HG03108 (cell line): Measurements from ENCODE around the gene MACROD1.
"Not testable (repeated sequence)": the region's sequence is repeated elsewhere in the genome, so short reads cannot be mapped to it uniquely, and the experiment has no call there.

Experiments used
- ATAC-seq: cut with Tn5 transposase; IDR thresholded peaks from one replicate; pipeline ENCODE4 v1.9.1; 2021; ENCODE audit warnings: moderate library complexity; ENCODE audit not compliant: unreplicated experiment

The MACROD1 gene

DNA sequence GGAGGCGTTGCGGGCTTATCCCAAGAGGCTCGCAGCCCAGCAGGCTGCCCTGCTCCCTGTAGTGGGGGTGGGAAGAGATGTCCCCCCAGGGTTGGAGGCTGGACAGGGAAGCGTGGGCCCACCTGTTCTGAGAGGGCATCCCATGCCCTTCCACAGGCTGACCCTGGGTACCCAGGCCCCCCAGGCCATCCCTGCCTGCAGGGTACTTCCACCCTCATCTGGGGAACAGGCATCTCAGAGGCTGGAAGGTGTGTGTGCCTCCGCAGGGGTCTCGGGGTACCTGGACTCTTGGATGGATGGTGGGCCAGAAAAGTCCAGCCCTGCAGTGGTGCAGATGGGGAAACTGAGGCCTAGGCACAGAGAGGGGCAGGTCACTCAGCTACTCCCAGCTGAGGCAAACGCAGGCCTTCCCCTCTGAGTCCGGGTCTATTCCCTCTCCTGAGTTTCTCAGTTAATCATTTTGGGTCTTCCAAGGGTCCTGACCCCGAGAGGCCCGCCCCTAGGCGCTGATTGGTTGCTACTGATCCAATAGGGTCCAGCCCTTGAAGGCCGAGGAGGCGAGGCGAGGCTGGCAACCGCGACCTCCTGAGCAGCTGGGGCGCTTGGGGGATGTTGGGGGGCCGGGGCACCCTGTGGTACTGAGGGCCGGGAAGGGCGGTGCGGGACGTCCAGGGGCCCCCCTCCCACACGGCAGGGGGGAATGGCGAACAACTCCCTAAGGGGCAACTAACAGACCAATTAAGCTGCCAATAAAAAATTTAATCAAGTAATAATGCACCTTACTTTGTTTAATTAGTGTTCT is 106.4 kb downstream of the MACROD1 start:
- no peak for ATAC-seq

DNA sequence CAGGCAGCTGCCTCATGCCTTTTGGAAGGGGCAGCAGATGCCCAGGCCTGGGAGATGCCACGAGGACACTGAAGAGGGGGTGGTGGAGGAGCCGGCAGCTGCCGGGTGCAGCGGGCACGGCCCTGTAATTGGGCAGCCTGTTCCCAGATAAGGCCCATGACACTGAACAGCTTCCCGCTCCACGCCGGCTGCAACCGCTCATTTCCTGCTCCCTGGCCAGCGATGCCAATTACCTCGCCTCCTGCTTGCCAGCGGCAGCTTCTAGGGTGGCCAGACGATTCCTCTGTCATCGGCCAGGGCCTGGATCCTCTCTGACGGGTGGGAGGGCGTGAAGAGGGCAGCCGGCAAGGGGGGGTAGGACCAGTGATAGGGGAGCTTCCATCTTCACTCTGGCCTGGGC is 107.4 kb downstream of the MACROD1 start:
- no peak for ATAC-seq

DNA sequence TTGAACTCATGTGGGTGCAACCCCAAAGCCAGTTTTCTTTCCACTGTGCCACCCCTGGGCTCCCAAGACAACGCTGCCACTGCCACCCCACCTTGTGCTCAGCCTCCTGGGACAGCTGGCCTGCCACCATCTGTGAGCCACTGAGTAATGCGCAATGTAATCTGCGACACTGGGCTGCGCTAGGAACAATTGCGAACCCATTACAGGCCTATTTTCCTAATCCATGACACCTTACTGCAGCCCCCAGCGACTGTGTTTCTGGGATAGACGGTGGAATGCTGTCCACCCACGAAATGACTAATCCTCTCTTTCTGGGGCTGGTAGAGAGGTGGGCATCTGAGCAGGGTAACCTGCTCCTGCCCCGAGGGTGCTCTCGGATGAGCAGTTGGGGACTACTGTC is 108.0 kb downstream of the MACROD1 start:
- no peak for ATAC-seq

DNA sequence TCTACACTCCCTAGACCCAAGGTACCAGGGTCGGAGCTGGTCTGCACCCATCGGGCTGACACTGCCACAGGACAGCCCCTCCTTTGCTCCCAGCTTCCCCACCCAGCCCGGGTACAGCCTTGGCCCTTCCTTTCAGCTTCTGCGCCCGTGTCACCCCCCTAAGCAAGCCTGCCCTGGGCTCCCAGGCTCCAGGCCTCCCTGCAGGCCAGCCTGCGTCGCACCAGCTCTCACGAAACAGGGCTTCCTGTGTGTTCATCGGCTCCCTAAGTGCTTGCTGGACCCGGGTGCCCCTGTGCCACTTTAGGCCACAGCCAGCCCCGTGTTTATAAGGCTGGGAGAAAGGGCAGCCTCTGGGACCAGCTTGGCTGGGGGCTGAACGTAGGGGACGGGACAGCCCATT is 109.1 kb downstream of the MACROD1 start:
- no peak for ATAC-seq

DNA sequence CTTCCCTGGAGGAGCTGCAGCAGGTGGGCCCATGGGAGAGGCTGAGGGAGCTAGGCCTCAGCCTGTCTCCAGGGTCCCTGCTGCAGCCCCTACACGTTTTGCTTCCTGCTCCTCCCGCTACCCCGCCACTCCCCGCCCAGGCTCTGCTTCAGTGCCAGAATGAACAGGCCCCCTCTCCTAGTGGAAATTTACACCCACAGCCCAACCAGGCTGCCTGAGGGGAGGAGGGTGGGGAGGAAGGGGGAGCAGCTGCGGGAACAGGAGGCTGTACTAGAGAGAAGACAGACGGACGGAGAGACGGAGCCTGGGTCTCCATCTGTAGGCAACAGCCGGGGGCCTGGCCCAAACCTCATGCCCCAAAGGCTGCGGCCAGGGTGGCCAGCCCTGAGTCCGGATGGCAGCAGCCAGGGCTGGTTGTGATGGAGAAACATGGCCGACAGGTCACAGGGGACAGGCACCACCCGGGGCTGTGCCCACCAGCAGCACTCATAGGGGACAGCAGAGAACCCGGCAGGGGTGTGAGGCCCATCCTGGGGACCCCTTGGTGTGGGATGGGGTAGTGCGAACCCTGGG is 109.6 kb downstream of the MACROD1 start:
- ATAC-seq, result no peak

DNA sequence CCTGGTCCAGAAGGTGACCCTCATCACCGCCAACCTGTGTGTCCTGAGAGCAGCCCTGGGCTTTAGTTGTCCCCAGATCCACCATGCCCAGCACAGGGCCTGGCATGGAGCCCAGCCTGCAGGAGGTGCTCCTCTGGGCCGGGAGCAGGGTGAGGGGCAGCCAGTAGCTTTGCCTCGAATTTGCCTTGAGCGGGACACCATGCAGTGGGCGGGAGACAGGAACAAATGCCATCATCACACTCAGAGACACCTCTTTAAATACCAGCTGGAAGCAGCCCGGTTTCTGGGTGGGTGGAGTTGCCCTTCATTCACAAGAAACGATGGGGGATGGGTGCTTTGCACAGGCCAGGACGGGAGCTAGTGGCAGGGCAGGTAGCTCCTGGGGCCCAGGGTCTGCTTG is 110.8 kb downstream of the MACROD1 start:
- no peak for ATAC-seq

DNA sequence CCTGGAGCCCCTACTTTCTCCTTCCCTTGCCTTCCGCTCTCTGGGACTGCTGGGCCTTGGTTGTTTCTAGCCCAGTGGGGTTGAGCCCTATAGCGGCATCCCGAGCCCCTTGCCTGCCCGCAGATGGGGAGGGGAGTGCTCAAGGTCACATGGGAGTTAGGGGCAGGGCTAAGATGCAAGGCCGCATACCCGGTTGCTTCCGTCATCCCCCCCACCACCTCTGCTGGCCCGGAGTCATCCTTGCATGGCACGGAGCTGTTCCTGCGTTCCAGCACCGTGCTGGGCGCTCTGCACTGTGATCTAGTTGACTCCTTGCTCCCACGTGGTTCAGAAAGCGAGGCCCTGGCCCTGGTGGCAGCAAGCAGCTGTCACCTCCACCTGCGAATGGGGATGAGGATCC is 112.2 kb downstream of the MACROD1 start:
- no peak for ATAC-seq

DNA sequence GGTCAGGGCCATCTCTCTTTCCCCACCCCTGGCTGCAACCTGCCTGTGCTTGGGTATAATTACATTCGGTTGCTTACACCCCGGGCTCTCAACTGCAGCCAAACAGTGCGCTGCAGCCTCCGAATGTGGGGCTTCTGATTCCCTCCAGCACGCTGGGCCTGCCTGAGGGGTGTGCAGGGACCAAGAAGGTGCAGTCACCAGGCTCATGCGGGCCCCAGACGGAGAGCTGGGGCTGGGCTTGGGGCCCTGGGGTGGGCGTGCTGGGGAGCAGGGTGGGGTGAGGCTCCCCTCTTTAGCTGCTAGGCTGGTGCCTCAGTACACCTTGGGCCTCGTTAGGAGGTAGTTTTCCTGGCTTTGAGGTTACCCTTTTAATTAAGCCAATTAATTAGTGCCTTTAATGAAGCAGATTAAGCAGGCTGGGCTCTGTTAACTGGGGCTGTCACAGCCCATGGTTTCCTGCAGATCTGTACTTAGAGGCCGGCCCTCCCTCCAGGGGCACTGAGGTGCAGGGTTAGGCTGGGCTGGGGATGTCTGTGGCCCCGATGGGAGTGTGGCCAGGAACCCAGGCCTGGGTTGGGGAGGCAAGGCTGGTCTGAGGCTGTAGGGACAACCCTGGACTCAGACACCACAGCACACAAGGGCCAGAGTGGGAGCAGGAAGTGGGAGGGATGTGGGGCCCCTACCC is 112.8 kb downstream of the MACROD1 start:
- ATAC-seq, result no peak

DNA sequence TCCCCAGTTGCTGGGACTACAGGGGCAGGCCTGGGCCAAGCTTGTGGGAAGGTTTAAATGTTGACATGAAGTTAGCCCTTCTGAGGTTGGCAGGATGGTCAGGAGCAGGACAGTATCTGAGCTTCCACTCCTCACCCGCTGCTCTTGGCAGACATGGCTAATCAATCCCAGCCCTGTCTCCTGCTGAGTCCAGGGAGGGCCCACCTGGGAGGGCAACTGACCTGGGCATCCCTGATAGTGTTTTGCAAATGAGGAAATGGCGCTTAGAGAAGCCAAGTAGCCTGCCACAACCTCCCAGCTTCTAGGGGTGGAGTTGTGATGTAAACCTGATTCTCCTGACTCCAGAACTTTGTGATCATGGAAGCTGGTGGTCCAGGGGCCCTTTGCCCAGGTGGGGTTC is 113.5 kb downstream of the MACROD1 start:
- no peak for ATAC-seq

DNA sequence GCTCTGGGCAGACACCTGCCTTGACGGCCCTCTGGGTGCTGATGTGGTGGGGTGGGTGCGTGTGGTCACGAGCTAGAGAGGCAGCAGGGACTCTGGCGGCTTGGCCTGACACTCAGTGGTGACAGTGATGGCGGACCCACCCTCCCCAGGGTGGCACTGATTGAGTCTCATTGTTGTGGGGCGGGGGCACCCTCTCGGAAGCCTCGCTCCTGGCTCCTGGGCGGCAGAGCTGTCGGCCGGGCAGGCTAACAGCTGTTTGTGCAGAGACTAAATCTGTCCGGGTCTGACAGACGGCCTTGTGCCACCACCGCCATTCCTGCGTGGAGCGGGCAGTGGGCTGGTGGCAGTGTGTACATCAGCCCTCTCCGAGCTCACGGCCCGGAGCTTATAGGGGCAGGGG is 114.6 kb downstream of the MACROD1 start:
- ATAC-seq, result no peak

DNA sequence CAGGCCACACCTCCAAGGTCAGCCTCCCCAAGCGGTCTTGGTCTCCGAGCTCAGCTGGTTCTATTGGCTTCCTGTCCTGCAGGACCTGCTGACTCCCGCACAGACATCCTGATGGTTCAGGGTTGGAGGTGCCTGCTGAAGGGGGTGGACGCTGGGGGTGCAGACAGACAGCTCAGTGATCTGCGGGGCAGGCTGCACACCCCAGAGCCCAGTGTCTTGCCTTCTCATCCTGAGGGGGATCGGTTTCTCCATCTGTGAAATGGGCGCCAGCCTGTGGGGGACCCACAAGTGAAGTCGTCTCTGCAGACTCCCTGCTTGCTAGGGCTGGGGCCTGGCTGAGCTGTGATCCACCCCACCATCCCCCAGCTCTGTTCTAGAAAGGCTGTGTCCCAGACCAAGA is 116.4 kb downstream of the MACROD1 start:
- ATAC-seq, result no peak

DNA sequence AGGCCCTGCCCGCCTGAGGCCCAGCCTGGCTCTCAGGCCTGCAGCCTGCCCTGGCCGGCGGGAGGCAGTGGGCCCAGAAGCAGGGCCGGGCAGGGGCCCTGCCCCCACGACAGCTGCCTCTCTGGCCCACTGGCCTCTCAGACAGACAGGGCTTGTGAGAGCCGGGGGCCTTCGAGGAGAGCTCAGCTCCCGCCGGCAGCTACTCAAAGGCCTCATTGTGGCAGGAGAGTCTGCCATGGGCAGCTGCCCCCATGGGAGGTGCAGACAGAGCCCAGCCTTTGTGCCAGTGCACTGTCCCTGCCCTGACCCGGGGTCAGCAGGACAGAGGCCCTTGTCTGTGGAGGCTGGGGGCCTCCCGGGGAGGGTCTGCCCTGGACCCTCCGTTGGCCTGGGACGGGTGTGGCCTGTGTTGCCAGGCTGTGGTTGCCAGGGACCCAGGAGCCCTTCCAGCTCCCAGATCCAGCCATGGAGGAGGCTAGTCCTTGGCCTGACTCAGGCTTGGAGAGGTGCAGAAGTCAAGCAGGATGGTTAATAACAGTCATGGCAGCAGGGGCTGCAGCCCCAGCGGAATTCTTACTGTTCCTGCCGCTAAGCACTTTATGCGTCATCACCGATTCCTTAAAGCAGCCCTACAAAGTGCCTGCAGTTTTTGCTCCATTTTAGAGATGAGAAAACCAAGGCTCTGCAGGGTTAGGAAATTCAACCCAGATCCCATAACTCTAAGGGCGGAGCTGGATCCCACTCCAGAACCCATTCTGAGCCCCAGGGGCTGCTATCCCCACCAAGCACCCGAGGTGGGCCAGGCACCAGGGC is 117.7 kb downstream of the MACROD1 start:
- ATAC-seq, result no peak

DNA sequence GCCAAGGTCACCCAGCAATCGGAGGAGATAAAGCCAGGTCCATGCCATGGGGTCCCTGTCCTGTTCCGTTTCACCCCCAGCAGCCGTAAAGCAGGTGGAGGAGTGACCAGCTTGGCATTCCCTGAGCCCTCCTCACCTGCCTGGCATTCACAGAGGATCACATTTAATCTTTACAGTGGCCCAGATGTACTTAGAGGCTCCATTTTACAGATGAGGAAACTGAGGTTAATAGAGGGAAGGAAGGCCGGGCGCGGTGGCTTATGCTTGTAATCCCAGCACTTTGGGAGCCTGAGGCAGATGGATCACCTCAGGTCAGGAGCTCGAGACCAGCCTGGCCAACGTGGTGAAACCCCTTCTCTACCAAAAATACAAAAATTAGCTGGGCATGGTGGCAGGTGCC is 118.5 kb downstream of the MACROD1 start:
- not testable (repeated sequence) for ATAC-seq

DNA sequence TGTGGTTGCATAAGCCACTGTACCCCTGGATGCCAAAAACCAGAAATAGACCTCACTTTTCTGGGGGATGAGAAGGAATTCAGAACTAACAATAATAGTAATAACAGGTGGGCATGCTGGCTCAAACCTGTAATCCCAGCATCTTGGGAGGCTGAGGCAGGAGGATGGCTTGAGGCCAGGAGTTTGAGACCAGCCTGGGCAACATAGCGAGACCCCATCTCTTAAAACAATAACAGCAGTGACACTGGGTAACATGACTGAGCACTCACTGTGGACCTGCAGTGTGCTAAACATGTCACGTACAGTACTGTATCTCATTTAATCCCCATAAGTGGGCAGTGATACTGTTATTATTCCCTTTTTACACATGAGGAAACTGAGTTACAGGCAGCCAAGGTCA is 120.2 kb downstream of the MACROD1 start:
- no peak for ATAC-seq

DNA sequence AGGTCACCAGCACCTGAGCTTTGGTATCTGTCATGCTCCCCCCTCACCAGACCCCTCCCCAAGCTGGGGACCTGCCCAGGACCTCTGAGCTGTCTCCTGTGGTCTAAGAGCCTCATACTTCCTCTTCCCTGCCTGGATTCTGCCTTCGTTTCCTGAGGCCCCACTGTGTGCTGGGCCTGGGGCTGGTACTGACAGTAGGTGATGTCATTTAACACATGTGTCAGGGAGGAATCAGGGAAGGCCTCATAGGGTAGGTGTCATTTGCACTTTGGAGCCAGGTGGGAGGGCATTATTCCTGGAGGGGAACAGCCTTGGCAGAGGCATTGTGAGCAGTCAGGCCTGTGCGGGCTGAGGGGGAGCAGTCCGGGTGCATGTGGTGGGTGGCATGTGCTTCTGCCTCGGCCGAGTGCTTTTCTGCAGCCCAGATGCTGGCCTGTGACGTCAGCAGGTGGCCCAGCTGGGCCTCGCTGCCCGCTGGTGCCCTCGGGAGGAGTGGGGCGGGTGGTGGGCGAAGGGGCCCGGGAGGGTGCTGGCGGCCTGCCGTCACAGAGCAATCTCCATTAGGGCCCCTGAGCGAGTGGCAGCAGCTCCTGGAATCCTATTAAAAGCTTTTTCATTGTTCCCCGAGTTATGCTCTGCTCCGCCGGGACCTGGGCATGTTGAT is 121.1 kb downstream of the MACROD1 start:
- no peak for ATAC-seq

DNA sequence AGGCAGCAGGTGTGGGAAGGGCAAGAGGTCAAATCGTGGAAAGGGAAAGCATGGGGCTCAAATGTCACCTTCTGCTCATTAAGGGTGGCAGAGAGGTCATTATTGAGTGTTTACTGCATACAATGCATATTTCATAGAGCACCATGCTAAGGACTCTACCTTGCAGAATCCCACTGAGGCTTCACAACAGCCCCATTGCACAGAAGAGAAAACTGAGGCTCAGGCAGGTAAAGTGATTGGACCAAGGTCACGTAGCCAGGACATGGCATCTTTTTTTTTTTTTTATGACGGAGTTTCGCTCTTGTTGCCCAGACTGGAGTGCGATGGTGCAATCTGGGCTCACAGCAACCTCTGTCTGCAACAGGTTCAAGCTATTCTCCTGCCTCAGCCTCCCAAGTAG is 122.4 kb downstream of the MACROD1 start:
- ATAC-seq, result no peak

DNA sequence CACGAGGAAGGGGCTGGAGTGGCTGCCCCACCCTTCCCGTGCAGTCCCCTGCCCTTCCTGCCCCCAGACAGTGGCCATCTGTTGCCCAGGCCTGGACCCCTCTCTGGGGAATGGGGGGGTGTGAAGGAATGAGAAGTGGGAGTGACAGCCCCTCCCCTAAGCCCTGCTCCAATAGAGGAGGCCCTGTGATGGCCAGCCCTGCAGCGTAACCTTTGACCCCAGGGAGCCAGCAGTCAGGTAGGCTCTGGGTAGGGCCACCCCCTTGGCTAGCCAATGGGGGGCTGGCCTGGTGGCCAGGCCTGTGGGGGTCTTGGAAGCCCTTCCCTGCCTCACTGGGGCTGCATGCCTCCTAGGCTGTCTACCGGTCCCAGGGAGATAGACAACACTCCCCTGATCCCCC is 123.6 kb downstream of the MACROD1 start:
- no peak for ATAC-seq

DNA sequence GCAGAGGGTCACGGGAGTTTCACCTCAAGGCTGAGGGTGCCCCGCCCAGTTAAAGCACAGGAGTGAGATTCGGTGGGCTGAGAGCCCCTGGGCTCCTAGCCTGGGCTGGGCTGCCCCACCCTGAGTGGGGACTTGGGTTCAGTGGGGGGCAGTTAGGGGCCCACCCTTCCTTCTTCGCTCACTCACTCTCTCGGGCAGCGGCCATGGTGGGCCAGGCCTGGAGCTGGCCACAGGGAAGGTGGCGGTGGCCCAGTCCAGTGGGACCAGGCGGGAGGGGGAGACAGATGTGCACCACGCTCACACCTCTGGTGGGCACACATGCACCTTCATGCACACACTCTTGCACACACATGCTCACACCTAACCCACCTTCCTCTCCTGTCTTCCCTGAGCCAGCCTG is 124.1 kb downstream of the MACROD1 start:
- ATAC-seq, result no peak

DNA sequence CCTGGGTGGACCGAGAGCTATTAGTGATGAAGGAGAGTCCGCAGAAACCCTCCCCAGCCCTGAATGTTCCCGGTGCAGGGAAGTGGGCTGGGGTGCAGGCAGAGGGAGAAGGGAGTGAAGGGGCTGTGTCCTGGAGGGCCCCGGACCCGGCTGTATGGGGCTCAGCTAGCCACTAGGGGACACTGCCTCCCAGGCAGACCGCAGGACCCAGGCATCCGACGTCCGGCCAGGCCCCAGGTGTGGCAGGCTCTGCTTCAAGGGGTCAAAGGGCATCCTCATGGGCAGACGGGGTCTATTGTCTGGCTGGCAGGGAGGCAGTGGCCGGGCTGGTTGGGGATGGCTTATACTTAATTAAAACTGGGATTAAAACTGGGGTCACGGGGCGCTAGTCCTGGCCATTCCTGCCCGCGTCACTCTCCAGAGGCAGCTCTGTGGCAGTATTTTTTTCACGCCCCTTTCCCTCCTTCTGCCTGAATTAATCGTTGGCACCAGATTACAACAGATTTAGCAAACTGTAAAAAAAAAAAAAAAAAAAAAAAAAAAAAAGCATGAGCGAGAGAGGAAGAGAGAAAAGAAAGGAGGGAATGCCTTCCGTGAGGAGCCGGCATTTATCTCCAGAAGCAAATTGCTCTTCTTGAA is 125.1 kb downstream of the MACROD1 start:
- ATAC-seq, result no peak

DNA sequence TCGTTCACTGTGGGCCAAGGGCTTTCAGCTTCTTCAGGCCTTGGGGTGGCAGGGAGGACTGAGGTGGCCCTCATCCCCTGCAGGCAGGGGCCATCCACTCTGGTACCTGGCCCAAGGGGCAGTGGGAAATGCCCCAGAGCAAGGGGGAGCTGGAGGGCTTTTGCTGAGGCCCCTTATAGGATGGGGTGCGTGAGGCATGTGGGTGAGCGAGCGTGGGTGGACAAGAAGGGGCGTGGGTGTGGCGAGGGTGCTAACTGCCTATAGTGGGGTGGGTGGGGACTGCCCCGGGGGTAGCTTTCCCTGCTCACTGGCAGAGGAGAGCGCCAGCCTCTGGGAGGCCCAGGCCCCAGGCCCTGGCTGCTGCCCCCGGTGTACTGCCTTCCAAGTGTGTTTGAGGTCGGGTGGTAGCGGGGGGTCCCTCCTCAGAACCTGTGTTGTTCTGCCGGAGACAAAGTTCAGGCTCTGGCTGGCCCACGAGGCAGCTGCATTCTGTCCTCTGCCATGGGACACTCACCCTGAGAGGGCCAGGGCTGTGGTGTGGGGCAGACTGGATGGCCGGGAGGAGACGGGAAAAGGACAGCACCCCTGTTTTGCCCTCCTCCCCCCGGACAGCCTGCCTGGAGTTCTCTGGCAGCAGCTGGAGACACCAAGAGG is 126.8 kb downstream of the MACROD1 start:
- no peak for ATAC-seq
